Measurements from ENCODE around the gene FLRT3.

FLRT3 gene

GRCh38 chr20:14313341-14314020 is 23.9 kb downstream of the FLRT3 start:
- DNase-seq: no peak

GRCh38 chr20:14312001-14312400 is 25.4 kb downstream of the FLRT3 start:
- no peak for DNase-seq

DNA sequence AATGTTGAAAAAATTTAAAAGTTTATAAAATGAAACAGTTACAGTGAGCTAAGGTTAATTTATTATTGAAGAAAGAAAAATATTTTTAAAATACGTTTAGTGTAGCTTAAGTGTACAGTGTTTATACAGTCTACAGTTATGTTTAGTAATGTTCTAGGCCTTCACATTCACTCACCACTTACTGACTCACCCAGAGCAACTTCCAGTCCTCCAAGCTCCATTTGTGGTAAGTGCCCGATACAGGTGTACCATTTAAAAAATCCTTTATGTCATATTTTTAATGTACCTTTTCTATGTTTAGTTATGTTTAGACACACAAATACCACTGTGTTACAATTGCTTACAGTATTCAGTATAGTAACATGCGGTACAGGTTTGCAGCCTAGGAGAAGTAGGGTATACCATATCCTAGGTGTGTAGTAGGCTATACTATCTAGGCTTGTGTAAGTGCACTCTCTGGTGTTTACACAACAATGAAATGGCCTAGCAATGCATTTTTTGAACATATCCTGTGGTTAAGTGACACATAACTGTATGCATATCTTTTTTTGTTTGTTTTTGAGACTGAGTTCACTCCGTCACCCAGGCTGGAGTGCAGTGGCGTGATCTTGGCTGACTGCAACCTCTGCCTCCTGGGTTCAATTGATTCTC is 26.3 kb downstream of the FLRT3 start:
- no peak for DNase-seq

GRCh38 chr20:14307956-14308355 is 29.5 kb downstream of the FLRT3 start:
- no peak for DNase-seq

GRCh38 chr20:14304472-14304871 is 32.9 kb downstream of the FLRT3 start:
- DNase-seq: no peak

DNA sequence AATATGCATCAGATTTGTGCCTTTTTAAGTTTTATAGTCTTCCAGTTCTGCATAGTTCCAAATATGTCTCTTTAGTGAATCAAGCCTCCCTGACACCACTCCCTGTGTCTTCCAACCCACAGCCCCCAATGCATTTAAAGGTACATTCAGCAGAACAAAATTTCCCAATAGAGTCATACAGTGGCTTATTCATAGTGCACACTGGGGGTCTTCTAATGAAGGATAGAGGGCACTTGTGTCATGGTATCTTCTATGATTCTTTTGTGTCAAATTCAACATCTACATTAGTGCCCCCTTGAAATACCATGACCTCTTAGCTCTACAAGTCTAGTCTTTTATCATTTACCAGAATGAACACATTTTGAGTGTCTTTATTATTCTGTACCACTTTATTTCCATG is 33.8 kb downstream of the FLRT3 start:
- DNase-seq: no peak

- no peak for DNase-seq
These were observed 34.3 kb downstream of the FLRT3 start for GRCh38 chr20:14303106-14303505.

DNA sequence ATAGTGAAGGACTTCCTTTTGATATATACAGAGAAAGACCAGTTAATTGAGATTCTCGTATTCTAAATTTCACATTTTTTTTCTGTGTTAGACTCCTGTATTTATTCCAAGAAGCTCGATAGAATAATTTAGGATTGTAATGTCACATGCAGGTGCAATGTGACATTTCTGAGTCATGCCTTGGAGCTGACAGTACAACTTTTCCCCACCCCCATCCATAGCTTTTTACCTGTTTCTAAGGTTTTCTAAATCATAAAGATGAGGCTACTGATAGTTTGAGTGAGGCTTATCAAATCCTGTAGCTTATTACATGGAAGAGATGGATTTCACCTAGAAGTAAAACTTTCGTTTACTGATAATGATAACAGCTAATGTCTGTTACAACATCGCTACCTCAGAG is 37.6 kb downstream of the FLRT3 start:
- DNase-seq: no peak

GRCh38 chr20:14295770-14296309 is 41.6 kb downstream of the FLRT3 start:
- no peak for DNase-seq

DNA sequence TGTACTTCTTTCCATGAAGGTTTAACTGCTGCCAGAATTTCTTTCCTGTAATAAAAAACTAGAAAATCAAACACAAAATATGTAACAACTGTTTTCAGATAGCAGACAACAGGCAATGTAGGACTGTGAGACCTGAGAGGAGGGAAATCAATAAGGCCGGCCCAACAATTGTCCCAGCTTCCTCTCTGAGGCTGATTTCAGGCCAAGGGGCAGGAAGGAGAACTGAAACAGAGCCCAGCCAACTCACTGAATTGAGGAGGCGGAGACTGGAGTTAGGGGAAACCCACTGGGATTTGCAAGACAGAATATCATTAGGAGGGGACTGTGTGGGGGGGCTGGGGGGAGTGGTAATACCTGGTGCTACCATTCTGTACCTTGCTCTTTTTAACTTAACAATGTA is 42.2 kb downstream of the FLRT3 start:
- DNase-seq: no peak

GRCh38 chr20:14291502-14291901 is 45.9 kb downstream of the FLRT3 start:
- DNase-seq: no peak

DNA sequence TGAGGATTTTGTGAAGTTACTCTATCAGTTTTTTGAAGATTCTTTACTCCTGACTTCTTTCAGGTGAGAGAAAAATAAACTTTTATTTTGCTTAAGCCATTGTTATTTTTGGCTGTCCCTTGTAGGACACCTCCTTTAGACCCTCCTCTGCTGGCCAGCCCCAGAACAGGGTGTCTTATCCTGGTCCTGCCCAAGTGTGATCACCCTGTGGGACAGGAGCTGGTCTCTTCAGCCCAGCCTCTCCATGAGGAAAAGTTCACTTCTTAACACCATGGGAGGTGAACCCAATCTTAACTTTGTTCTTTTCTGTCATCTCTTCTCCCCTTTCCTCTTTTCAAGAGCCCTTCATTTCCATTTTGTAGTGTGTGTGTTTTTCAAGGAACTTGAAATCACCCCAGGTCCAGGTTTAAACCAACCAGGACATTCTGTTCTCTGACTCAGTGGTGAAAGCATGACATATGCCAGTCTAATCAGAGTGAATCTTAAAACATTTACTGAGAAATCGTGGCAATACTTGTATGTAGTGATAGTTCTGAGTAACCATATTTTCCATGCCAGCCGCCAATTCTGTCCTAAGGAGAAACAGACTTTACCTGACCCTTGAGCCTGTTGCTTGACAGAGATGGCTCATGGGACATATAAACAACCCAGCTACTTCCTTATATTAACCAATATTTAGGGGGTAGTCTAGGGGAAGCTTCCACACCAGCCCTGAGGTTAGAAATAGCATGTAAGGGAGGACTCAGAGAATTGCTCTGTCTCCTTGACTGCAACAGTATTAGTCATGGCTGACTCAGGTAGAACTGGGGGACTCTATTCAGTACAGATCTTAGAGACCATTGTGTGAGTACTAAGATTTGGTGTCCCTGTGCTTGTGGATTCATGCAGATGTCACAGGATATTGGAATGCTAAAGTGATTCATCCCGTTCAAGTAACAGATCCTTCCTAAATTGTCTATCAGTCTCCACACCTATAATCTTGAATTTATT is 48.8 kb downstream of the FLRT3 start:
- DNase-seq: no peak

DNA sequence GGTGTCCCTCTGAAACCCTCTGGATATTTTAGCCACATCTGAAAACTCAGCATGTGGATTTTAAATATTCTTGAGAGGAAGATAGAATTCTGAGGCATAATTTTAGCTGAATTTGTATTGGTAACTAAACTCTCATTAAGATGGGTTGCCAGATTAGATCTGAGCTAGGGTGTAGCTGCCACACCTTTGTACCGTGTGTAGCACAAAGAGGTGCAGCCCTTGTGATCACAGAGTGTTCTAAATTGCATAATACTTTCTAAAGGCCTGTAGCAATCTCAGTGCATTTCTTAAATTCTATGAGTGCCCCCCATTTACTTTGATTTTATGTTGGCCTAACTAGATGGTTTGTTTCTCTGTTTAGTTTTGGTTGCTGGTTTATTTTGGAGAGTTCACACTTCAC is 53.0 kb downstream of the FLRT3 start:
- DNase-seq: no peak

DNA sequence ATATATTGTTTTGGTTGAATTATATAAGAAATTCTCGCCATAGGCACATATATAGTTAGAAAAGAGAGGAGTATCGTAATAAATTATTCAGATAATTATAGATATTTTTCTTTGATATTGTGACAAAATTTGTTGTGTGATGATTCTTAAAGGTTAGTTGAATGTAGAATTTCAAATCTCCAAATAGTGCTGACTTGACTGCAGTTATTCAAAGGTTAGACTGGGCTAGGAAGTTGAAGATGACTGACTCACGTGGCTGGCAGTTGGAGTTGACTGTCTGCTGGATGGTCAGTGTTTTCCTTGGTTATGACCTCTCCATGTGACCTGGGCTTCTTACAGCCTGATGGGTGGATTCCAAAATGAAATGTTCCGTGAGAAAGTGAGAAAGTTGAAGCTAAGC is 55.3 kb downstream of the FLRT3 start:
- DNase-seq: no peak
